Stimulated activated CD4-positive, alpha-beta T cell treated with anti-CD3 and anti-CD28 coated beads, Interleukin-4, amount 100 ng/mL, for 48 hours (primary cell): Measurements from ENCODE around the gene BACH2.

ENCODE experiments used
- DNase-seq, 2 donors: peaks; one replicate each; pipeline ENCODE4 v3.0.0-alpha.2; 2020; ENCODE audit warnings: low read depth in 2 of 2

The BACH2 gene

GRCh38 chr6:90098001-90098531, 198.6 kb downstream of the BACH2 start:
- no peak for DNase-seq

- no peak for DNase-seq
These were observed 199.3 kb downstream of the BACH2 start for GRCh38 chr6:90097356-90097755.

- DNase-seq: no peak
These were observed 199.8 kb downstream of the BACH2 start for GRCh38 chr6:90096818-90097217.

- no peak for DNase-seq
These were observed 200.9 kb downstream of the BACH2 start for GRCh38 chr6:90095788-90096187.

- no peak for DNase-seq
These were observed 201.5 kb downstream of the BACH2 start for GRCh38 chr6:90095145-90095544.

GRCh38 chr6:90093558-90094073, 203.0 kb downstream of the BACH2 start:
- DNase-seq: no peak

GRCh38 chr6:90090866-90091265, 205.8 kb downstream of the BACH2 start:
- no peak for DNase-seq

- no peak for DNase-seq
These were observed 208.6 kb downstream of the BACH2 start for GRCh38 chr6:90088009-90088408.

- no peak for DNase-seq
These were observed 209.4 kb downstream of the BACH2 start for GRCh38 chr6:90087106-90087833.

GRCh38 chr6:90086517-90086916, 210.1 kb downstream of the BACH2 start:
- no peak for DNase-seq

- DNase-seq: peak in 1 of 2 donors; percentile 36
These were observed 212.8 kb downstream of the BACH2 start for GRCh38 chr6:90083891-90084290.

- no peak for DNase-seq
These were observed 213.8 kb downstream of the BACH2 start for GRCh38 chr6:90082847-90083246.

- DNase-seq: peak; percentile 50 to 76
These were observed 215.7 kb downstream of the BACH2 start for GRCh38 chr6:90080876-90081481.

- peak in 1 of 2 donors; percentile 47 for DNase-seq
These were observed 216.8 kb downstream of the BACH2 start for GRCh38 chr6:90079560-90080490.

- peak; percentile 63 to 78 for DNase-seq
These were observed 217.9 kb downstream of the BACH2 start for GRCh38 chr6:90078513-90079289.

GRCh38 chr6:90076511-90077415, 219.9 kb downstream of the BACH2 start:
- DNase-seq: no peak

- DNase-seq: no peak
These were observed 222.3 kb downstream of the BACH2 start for GRCh38 chr6:90074161-90074850.

- no peak for DNase-seq
These were observed 223.6 kb downstream of the BACH2 start for GRCh38 chr6:90072935-90073464.

- DNase-seq: no peak
These were observed 224.1 kb downstream of the BACH2 start for GRCh38 chr6:90072501-90072900.
